IMR-90 (cell line): ENCODE data around the gene CEP97. TPM values are rescaled to one million over a fixed set of nuclear protein-coding genes. Genes with fewer than 3 reads are reported as not detected.

Source experiments
- ATAC-seq: fragments of 200-7000 bp; cut with Tn5 transposase; 2 replicates; pipeline ENCODE4 v1.9.1; 2020; ENCODE audit warnings: low read depth, mild to moderate bottlenecking, moderate library complexity
- BruUV-seq: library from RNA; stranded (reverse); fragments of 400-500 nt; replicated peaks from 2 replicates; lab custom pipeline; 2021; lab: Mats Ljungman, UMichigan
- CTCF ChIA-PET: fragments of 300-600 bp; formaldehyde crosslinking; extraction: SDS; loops from one replicate; lab custom pipeline; 2021; ENCODE audit warnings: antibody characterized with exemption; lab: Yijun Ruan, JAX
- POLR2A ChIA-PET: fragments of 300-600 bp; sonication (Branson Sonifier 250); formaldehyde crosslinking; loops from one replicate; lab custom pipeline; 2022; ENCODE audit warnings: antibody characterized with exemption; ENCODE audit not compliant: unreplicated experiment; lab: Charles Lee
- DNase-seq: peaks from one replicate; pipeline ENCODE4 v3.0.0; 2013
- H2AFZ ChIP-seq: replicated peaks from 2 replicates; pipeline ENCODE3; 2013; ENCODE audit warnings: low read length, mild to moderate bottlenecking; ENCODE audit not compliant: poor library complexity
- H2AK5ac ChIP-seq: 2 replicates; pipeline ENCODE4 v1.6.1; 2013; ENCODE audit warnings: low read depth, low read length, inconsistent platforms
- H2AK9ac ChIP-seq: replicated peaks from 2 replicates; pipeline ENCODE3; 2013; ENCODE audit warnings: mild to moderate bottlenecking, low read depth, low read length, moderate library complexity; ENCODE audit not compliant: poor library complexity
- H2BK120ac ChIP-seq: 2 replicates; pipeline ENCODE4 v1.6.1; 2013; ENCODE audit warnings: low read depth, low read length, inconsistent platforms
- H2BK15ac ChIP-seq: 3 replicates; pipeline ENCODE4 v1.6.1; 2013; ENCODE audit warnings: low read depth, low read length, inconsistent platforms
- H2BK20ac ChIP-seq: 2 replicates; pipeline ENCODE4 v1.6.1; 2013; ENCODE audit warnings: low read depth, mild to moderate bottlenecking, inconsistent platforms, low read length, moderate library complexity
- H2BK5ac ChIP-seq: 2 replicates; pipeline ENCODE4 v1.6.1; 2013; ENCODE audit warnings: mild to moderate bottlenecking, low read depth, low read length, inconsistent platforms; ENCODE audit not compliant: poor library complexity, severe bottlenecking
- H3K14ac ChIP-seq: replicated peaks from 2 replicates; pipeline ENCODE4 v1.6.1; 2013; ENCODE audit warnings: low read depth, low read length, inconsistent platforms
- H3K18ac ChIP-seq: 2 replicates; pipeline ENCODE4 v1.6.1; 2013; ENCODE audit warnings: low read depth, low read length, control low read depth
- H3K23ac ChIP-seq: 2 replicates; pipeline ENCODE4 v1.6.1; 2013; ENCODE audit warnings: low read depth, low read length, inconsistent platforms
- H3K27ac ChIP-seq: 2 replicates; pipeline ENCODE4 v1.5.1; 2013; ENCODE audit warnings: mild to moderate bottlenecking, control low read depth, low read length; ENCODE audit not compliant: insufficient read depth
- H3K27me3 ChIP-seq: 2 replicates; pipeline ENCODE4 v1.6.1; 2013; ENCODE audit warnings: low read length; ENCODE audit not compliant: control insufficient read depth, insufficient read depth
- H3K36me3 ChIP-seq: 2 replicates; pipeline ENCODE4 v1.6.1; 2013; ENCODE audit warnings: low read length, mixed read lengths; ENCODE audit not compliant: control insufficient read depth, insufficient read depth
- H3K4ac ChIP-seq: 2 replicates; pipeline ENCODE4 v1.6.1; 2013; ENCODE audit warnings: low read depth, low read length, inconsistent platforms
- H3K4me1 ChIP-seq: 2 replicates; pipeline ENCODE4 v1.6.1; 2013; ENCODE audit warnings: low read length, mixed read lengths; ENCODE audit not compliant: control insufficient read depth, insufficient read depth
- H3K4me2 ChIP-seq: 2 replicates; pipeline ENCODE4 v1.6.1; 2013; ENCODE audit warnings: low read depth, mild to moderate bottlenecking, control low read depth, low read length, moderate library complexity
- H3K4me3 ChIP-seq: 2 replicates; pipeline ENCODE4 v1.5.1; 2013; ENCODE audit warnings: low read depth, mild to moderate bottlenecking, control low read depth, low read length, moderate library complexity; ENCODE audit not compliant: insufficient read depth
- H3K56ac ChIP-seq: 2 replicates; pipeline ENCODE4 v1.6.1; 2013; ENCODE audit warnings: low read length, inconsistent platforms; ENCODE audit not compliant: insufficient read depth; ENCODE audit errors: extremely low read depth
- H3K79me1 ChIP-seq, 2 experiments: 2 replicates each; pipeline ENCODE4 v1.6.1; 2013; ENCODE audit warnings: low read length in 2 of 2, inconsistent platforms in 1 of 2, low read depth in 1 of 2
- H3K9ac ChIP-seq: 2 replicates; pipeline ENCODE4 v1.6.1; 2013; ENCODE audit warnings: low read depth, low read length, control low read depth
- H3K9me1 ChIP-seq: 2 replicates; pipeline ENCODE4 v1.6.1; 2013; ENCODE audit warnings: low read length, inconsistent platforms; ENCODE audit not compliant: insufficient read depth
- H3K9me3 ChIP-seq: 2 replicates; pipeline ENCODE4 v1.6.1; 2013; ENCODE audit warnings: low read length; ENCODE audit not compliant: control insufficient read depth, insufficient read depth
- H4K20me1 ChIP-seq: 2 replicates; pipeline ENCODE4 v1.6.1; 2013; ENCODE audit warnings: low read length, inconsistent platforms; ENCODE audit not compliant: insufficient read depth
- H4K5ac ChIP-seq: 2 replicates; pipeline ENCODE4 v1.6.1; 2013; ENCODE audit warnings: mild to moderate bottlenecking, low read depth, low read length, control low read depth
- H4K8ac ChIP-seq, 2 experiments: 2 replicates each; pipeline ENCODE4 v1.6.1; 2013; ENCODE audit warnings: low read depth in 2 of 2, low read length in 2 of 2, control low read depth in 1 of 2, inconsistent platforms in 1 of 2
- H4K91ac ChIP-seq: 2 replicates; pipeline ENCODE4 v1.6.1; 2013; ENCODE audit warnings: low read depth, low read length, inconsistent platforms; ENCODE audit not compliant: insufficient read depth
- BHLHE40 ChIP-seq: fragments of 150-350 bp; IDR thresholded peaks from 2 replicates; pipeline ENCODE4 v1.6.1; 2016; ENCODE audit warnings: mild to moderate bottlenecking, low read depth, low read length
- ELK1 ChIP-seq: fragments of 150-350 bp; IDR thresholded peaks from 2 replicates; pipeline ENCODE4 v1.6.1; 2016; ENCODE audit warnings: low read depth, mild to moderate bottlenecking, low read length, moderate library complexity, borderline replicate concordance
- WGBS, 2 experiments: methylation state at CpG; one replicate each; pipeline versions ENCODE4 v1.1.5 to v1.1.7; 2013; ENCODE audit warnings: missing lambda C conversion rate in 2 of 2; ENCODE audit not compliant: insufficient read length in 1 of 2; ENCODE audit errors: extremely low coverage in 2 of 2; 5-methylcytosine and 5-hydroxymethylcytosine counted together
- dilution Hi-C: fragments of 300-500 bp; cut with HindIII; formaldehyde crosslinking; loops from one replicate; pipeline ENCODE4 v1.14.3; 2018; ENCODE audit warnings: low sequenced_read_pairs; ENCODE audit not compliant: unreplicated experiment
- in situ Hi-C: fragments of 300-500 bp; cut with MboI; formaldehyde crosslinking; loops from 3 replicates; pipeline ENCODE4 v1.14.3; 2019; ENCODE audit warnings: low sequenced_read_pairs, inconsistent platforms, mixed read lengths
- intact Hi-C: fragments of 100-400 bp; cut with micrococcal nuclease; formaldehyde crosslinking; loops from 2 replicates; pipeline ENCODE4 v1.10.0; 2022
- polyA plus RNA-seq, 3 experiments: library from polyadenylated mRNA; depleted of rRNA; stranded (reverse); fragments of >200 nt; gene quantifications; 2 replicates each; pipeline ENCODE4 v1.2.3, GENCODE V29; 2012; ENCODE audit warnings: low replicate concordance in 1 of 3
- total RNA-seq: library from RNA; depleted of rRNA; stranded (reverse); fragments of >200 nt; gene quantifications from 2 replicates; pipeline ENCODE4 v1.2.3, GENCODE V29; 2012

The CEP97 gene
- total and polyA plus RNA-seq, 2 of the 4 experiments (the other 2 are of a cell fraction), result 2.0 to 21.9 TPM

- in situ Hi-C loops, result no loop called here
- CTCF ChIA-PET, result no interaction called here
- POLR2A ChIA-PET, result interaction anchor here (0.6 kb wide), 1 partner anchor 24 kb away, joined by 4 read pairs; no protein-coding TSS in a partner anchor
Observed at GRCh38 chr3:101778385-101779046, 54.1 kb downstream of the CEP97 start.

More at GRCh38 chr3:101778385-101779046, 54.1 kb downstream of the CEP97 start:
- no TSS peak for BruUV-seq
- dilution Hi-C loops, result no loop called here
- intact Hi-C loops, result no loop called here
- Histone ChIP-seq H4K91ac (peak overlapping the region; percentile 94), H2AK9ac (no peak overlapping the region), H2BK5ac (peak overlapping the region; percentile 74), H3K4ac (peak overlapping the region; percentile 94), H3K27ac (peak overlapping the region; percentile 77), H2BK120ac (peak overlapping the region; percentile 79), H4K5ac (peak overlapping the region; percentile 98), H3K27me3 (no peaks in the 10 kb centered on the region), H3K36me3 (peaks cover 8% of the 10 kb centered on the region; the same call in 1 of the 2 replicates), H2BK20ac (peak overlapping the region; percentile 67; the same call in 1 of the 2 replicates), H3K4me3 (peak overlapping the region; percentile 91), H4K8ac (peak overlapping the region; percentile 82 to 99), H3K23ac (peak overlapping the region; percentile 83), H2BK15ac (peak overlapping the region; percentile 38; the same call in 1 of the 3 replicates), H3K56ac (peak overlapping the region; percentile 61; the same call in 1 of the 2 replicates), H3K9ac (peak overlapping the region; percentile 86), H3K4me1 (peaks cover 5% of the 10 kb centered on the region; the same call in 1 of the 2 replicates), H3K4me2 (peak overlapping the region; percentile 98), H2AK5ac (no peak overlapping the region), H3K9me3 (no peaks in the 10 kb centered on the region), H3K14ac (peak overlapping the region; percentile 92), H3K18ac (peak overlapping the region; percentile 78), H3K79me1 (peaks cover 13 to 30% of the 10 kb centered on the region in 2 experiments; a peak in 2 of 4 replicates), H4K20me1 (no peaks in the 10 kb centered on the region), H2AFZ (peak overlapping the region; percentile 97), H3K9me1 (peaks cover 2% of the 10 kb centered on the region; the same call in 1 of the 2 replicates)
- TF ChIP-seq BHLHE40 (no peak), ELK1 (no peak)
- no peak for DNase-seq
- 0% methylated on average over 5 of the region's 21 CpGs; no CpG with 5 or more reads in 1 of the 2 experiments for WGBS, 2 experiments
- peak; percentile 6 for ATAC-seq
